Suprapubic skin (tissue), 4 donors: Measurements from ENCODE around the gene ZNF593. TPM values are rescaled to one million over a fixed set of nuclear protein-coding genes. Genes with fewer than 3 reads are reported as not detected.

ENCODE experiments used
- total RNA-seq, 4 donors: library from RNA; depleted of rRNA; stranded (reverse); fragments of >200 nt; gene quantifications; one replicate each; pipeline ENCODE4 v1.1.0, GENCODE V29; 2016

ZNF593 gene
- total RNA-seq, 4 donors from 2014 or later = 15.3 to 53.4 (median 28.3) TPM

Other genes with a start within 250 kb of the ZNF593 start
- gene PAFAH2, start 171.8 kb upstream of the ZNF593 start, total RNA-seq = 10 to 100 TPM; 16.6 to 31.3 (median 20.0) TPM
- 1 to 10 TPM; 1.6 to 9.5 (median 4.2) TPM for gene EXTL1, start 148.1 kb upstream of the ZNF593 start, total RNA-seq
- gene SLC30A2, start 123.8 kb upstream of the ZNF593 start, total RNA-seq = 1 to 10 TPM in 2 of 4 donors, under 1 TPM in 2; 0.15 to 2.0 (median 1.1) TPM
- 1 to 10 TPM in 3 of 4 donors, under 1 TPM in 1; 0.42 to 2.4 (median 1.5) TPM for gene TRIM63, start 102.3 kb upstream of the ZNF593 start, total RNA-seq
- 10 to 100 TPM in 2 of 4 donors, 1 to 10 TPM in 2; 9.1 to 14.1 (median 10.0) TPM for gene PDIK1L, start 58.1 kb upstream of the ZNF593 start, total RNA-seq
- gene FAM110D, start 10.8 kb upstream of the ZNF593 start, total RNA-seq = 1 to 10 TPM; 2.4 to 3.6 (median 2.7) TPM
- gene C1orf232, start 945 bp upstream of the ZNF593 start, total RNA-seq = not detected
- gene ZNF593OS, start 1.9 kb downstream of the ZNF593 start, total RNA-seq = not detected
- 10 to 100 TPM; 45.6 to 91.2 (median 53.7) TPM for gene CNKSR1, start 7.6 kb downstream of the ZNF593 start, total RNA-seq
- not detected for gene CATSPER4, start 20.7 kb downstream of the ZNF593 start, total RNA-seq
- gene CEP85, start 64.3 kb downstream of the ZNF593 start, total RNA-seq = 10 to 100 TPM; 18.2 to 27.8 (median 18.7) TPM
- gene SH3BGRL3, start 110.2 kb downstream of the ZNF593 start, total RNA-seq = 100 to 1,000 TPM in 1 of 4 donors, 10 to 100 TPM in 3; 53.5 to 104 (median 92.8) TPM
- gene UBXN11, start 136.7 kb downstream of the ZNF593 start, total RNA-seq = 10 to 100 TPM in 2 of 4 donors, 1 to 10 TPM in 2; 3.2 to 19.1 (median 9.1) TPM
- 10 to 100 TPM in 1 of 4 donors, 1 to 10 TPM in 3; 2.3 to 11.4 (median 9.9) TPM for gene CD52, start 148.1 kb downstream of the ZNF593 start, total RNA-seq
- 10 to 100 TPM; 47.8 to 96.9 (median 62.8) TPM for gene CRYBG2, start 184.2 kb downstream of the ZNF593 start, total RNA-seq
- not detected for gene ZNF683, start 202.8 kb downstream of the ZNF593 start, total RNA-seq
- gene LIN28A, start 240.9 kb downstream of the ZNF593 start, total RNA-seq = not detected